HG03558 (cell line): Measurements from ENCODE around the gene SOX13.
"Not testable (repeated sequence)": the region's sequence is repeated elsewhere in the genome, so short reads cannot be mapped to it uniquely, and the experiment has no call there.

Source experiments
- ATAC-seq: cut with Tn5 transposase; IDR thresholded peaks from one replicate; pipeline ENCODE4 v1.9.1; 2021; ENCODE audit warnings: moderate number of reproducible peaks; ENCODE audit not compliant: unreplicated experiment; ENCODE audit errors: extremely low read depth

Gene SOX13

GRCh38 chr1:204072931-204073836 lies at the start of gene SOX13:
TSS of gene SOX13 (plus strand) at chr1:204073115. CDS start at chr1:204112916, 39,801 bp downstream.
- no peak for ATAC-seq

GRCh38 chr1:204025917-204026707 lies 46.8 kb upstream of the SOX13 start:
- ATAC-seq: no peak

GRCh38 chr1:204027446-204027845 lies 45.5 kb upstream of the SOX13 start:
- no peak for ATAC-seq

- no peak for ATAC-seq
These were observed 43.9 kb upstream of the SOX13 start for GRCh38 chr1:204029016-204029415.

- no peak for ATAC-seq
These were observed 41.7 kb upstream of the SOX13 start for GRCh38 chr1:204031098-204031710.

- no peak for ATAC-seq
These were observed 40.2 kb upstream of the SOX13 start for GRCh38 chr1:204032642-204033235.

GRCh38 chr1:204033306-204033705 lies 39.6 kb upstream of the SOX13 start:
- no peak for ATAC-seq

GRCh38 chr1:204036882-204037655 lies 35.8 kb upstream of the SOX13 start:
- ATAC-seq: no peak

GRCh38 chr1:204041232-204041767 lies 31.6 kb upstream of the SOX13 start:
- no peak for ATAC-seq

GRCh38 chr1:204041803-204042505 lies 31.0 kb upstream of the SOX13 start:
- no peak for ATAC-seq

- ATAC-seq: no peak
These were observed 30.4 kb upstream of the SOX13 start for GRCh38 chr1:204042516-204042915.

- ATAC-seq: no peak
These were observed 29.2 kb upstream of the SOX13 start for GRCh38 chr1:204043680-204044079.

GRCh38 chr1:204044448-204044847 lies 28.5 kb upstream of the SOX13 start:
- ATAC-seq: no peak

- ATAC-seq: no peak
These were observed 27.5 kb upstream of the SOX13 start for GRCh38 chr1:204045430-204045829.

GRCh38 chr1:204046346-204046745 lies 26.6 kb upstream of the SOX13 start:
- ATAC-seq: no peak

- ATAC-seq: not testable (repeated sequence)
These were observed 24.1 kb upstream of the SOX13 start for GRCh38 chr1:204048796-204049195.

GRCh38 chr1:204051258-204051657 lies 21.7 kb upstream of the SOX13 start:
- ATAC-seq: no peak

- no peak for ATAC-seq
These were observed 21.2 kb upstream of the SOX13 start for GRCh38 chr1:204051718-204052117.

- no peak for ATAC-seq
These were observed 19.0 kb upstream of the SOX13 start for GRCh38 chr1:204053893-204054292.
